SK-N-SH (cell line): ENCODE measurements around the gene STARD5. TPM values are rescaled to one million over a fixed set of nuclear protein-coding genes. Genes with fewer than 3 reads are reported as not detected.

Experiments
- CTCF ChIA-PET: fragments of 300-600, 350-600 bp; formaldehyde crosslinking; extraction: SDS; loops from one replicate; lab custom pipeline; 2021; lab: Yijun Ruan, JAX
- POLR2A ChIA-PET: fragments of 350-600 bp; sonication (Branson Sonifier 250); formaldehyde crosslinking; extraction: SDS; loops from one replicate; lab custom pipeline; 2020; ENCODE audit warnings: antibody characterized with exemption, inconsistent platforms; lab: Yijun Ruan, JAX
- DNase-seq: peaks from one replicate; pipeline ENCODE4 v3.0.0; 2012
- H2AFZ ChIP-seq: fragments of 200-600 bp; sonication (generic); 2 replicates; pipeline ENCODE4 v1.8.1; 2016; ENCODE audit warnings: antibody characterized with exemption, mild to moderate bottlenecking, low read depth
- H3F3A ChIP-seq: fragments of 200-600 bp; sonication (generic); replicated peaks from 2 replicates; pipeline ENCODE3; 2016; ENCODE audit warnings: antibody characterized with exemption, mild to moderate bottlenecking; ENCODE audit not compliant: insufficient read depth
- H3K27ac ChIP-seq, 2 experiments: fragments of 200-500 bp in 1 of 2; fragments of 200-600 bp in 1 of 2; sonication (Bioruptor generic) in 1 of 2; sonication (generic), shearing (Covaris generic) in 1 of 2; 2 replicates each; pipeline versions ENCODE4 v1.5.1 to v1.6.1; 2014 to 2016; ENCODE audit warnings: low read depth in 2 of 2, inconsistent platforms in 1 of 2, low read length in 1 of 2, mild to moderate bottlenecking in 1 of 2, mixed read lengths in 1 of 2
- H3K27me3 ChIP-seq: fragments of 200-600 bp; sonication (generic), shearing (Covaris generic); 2 replicates; pipeline ENCODE4 v1.6.1; 2016; ENCODE audit warnings: mixed run types; ENCODE audit not compliant: insufficient read depth
- H3K36me3 ChIP-seq, 2 experiments: fragments of 200-500 bp in 1 of 2; fragments of 200-600 bp in 1 of 2; sonication (Bioruptor generic) in 1 of 2; sonication (generic) in 1 of 2; replicated peaks in 1 of 2; 2 replicates each; pipeline versions ENCODE3 to v1.5.1; 2014 to 2016; ENCODE audit warnings: low read length in 1 of 2, mild to moderate bottlenecking in 1 of 2; ENCODE audit not compliant: insufficient read depth in 2 of 2, control insufficient read depth in 1 of 2
- H3K4me1 ChIP-seq, 2 experiments: fragments of 200-500 bp in 1 of 2; fragments of 200-600 bp in 1 of 2; sonication (Bioruptor generic) in 1 of 2; sonication (generic), shearing (Covaris generic) in 1 of 2; 2 replicates each; pipeline versions ENCODE4 v1.5.1 to v1.6.1; 2014 to 2016; ENCODE audit warnings: low read depth in 1 of 2, low read length in 1 of 2, mixed run types in 1 of 2; ENCODE audit not compliant: insufficient read depth in 2 of 2, control insufficient read depth in 1 of 2
- H3K4me2 ChIP-seq: fragments of 200-600 bp; sonication (generic), shearing (Covaris generic); 2 replicates; pipeline ENCODE4 v1.6.1; 2017; ENCODE audit warnings: mixed run types
- H3K4me3 ChIP-seq, 2 experiments: fragments of 200-500 bp in 1 of 2; fragments of 200-600 bp in 1 of 2; sonication (Bioruptor generic) in 1 of 2; sonication (generic), shearing (Covaris generic) in 1 of 2; 2 replicates each; pipeline versions ENCODE4 v1.5.1 to v1.8.1; 2014 to 2016; ENCODE audit warnings: low read depth in 2 of 2, inconsistent platforms in 1 of 2, low read length in 1 of 2, mild to moderate bottlenecking in 1 of 2, mixed read lengths in 1 of 2, moderate library complexity in 1 of 2
- H3K79me2 ChIP-seq: fragments of 200-600 bp; sonication (generic); 2 replicates; pipeline ENCODE4 v1.8.1; 2017; ENCODE audit warnings: mild to moderate bottlenecking; ENCODE audit not compliant: insufficient read depth
- H3K9ac ChIP-seq: fragments of 200-600 bp; sonication (generic); 2 replicates; pipeline ENCODE4 v1.6.1; 2017; ENCODE audit warnings: mixed run types
- H3K9me2 ChIP-seq: fragments of 200-600 bp; sonication (generic); 2 replicates; pipeline ENCODE4 v1.6.1; 2017; ENCODE audit warnings: mixed run types
- H3K9me3 ChIP-seq: fragments of 200-600 bp; sonication (generic); 2 replicates; pipeline ENCODE4 v1.6.1; 2017; ENCODE audit warnings: mixed run types, mild to moderate bottlenecking, moderate library complexity
- H4K20me1 ChIP-seq: fragments of 200-600 bp; sonication (generic); 2 replicates; pipeline ENCODE4 v1.6.1; 2017; ENCODE audit warnings: mild to moderate bottlenecking, mixed run types; ENCODE audit not compliant: insufficient read depth
- CHD2 ChIP-seq: fragments of 150-350 bp; IDR thresholded peaks from 2 replicates; pipeline ENCODE4 v1.6.1; 2018; ENCODE audit warnings: low read length; ENCODE audit not compliant: partially characterized antibody
- EP300 ChIP-seq, 2 experiments: IDR thresholded peaks; 2 replicates each; pipeline versions ENCODE4 v1.4.0 to v1.6.1; 2012; ENCODE audit warnings: borderline replicate concordance in 1 of 2, low read depth in 1 of 2, low read length in 1 of 2
- EZH2phosphoT487 ChIP-seq: fragments of 200-600 bp; sonication (generic); IDR thresholded peaks from 2 replicates; pipeline ENCODE4 v1.6.1; 2017; ENCODE audit warnings: low read depth, mixed run types, mild to moderate bottlenecking, antibody characterized with exemption, moderate library complexity, borderline replicate concordance
- FOXJ3 ChIP-seq: sonication (generic); formaldehyde crosslinking; IDR thresholded peaks from 2 replicates; pipeline ENCODE4 v1.5.1; 2020; ENCODE audit warnings: mild to moderate bottlenecking, missing genetic modification reagents
- JUND ChIP-seq: IDR thresholded peaks from 2 replicates; pipeline ENCODE4 v1.4.0; 2012
- NFIC ChIP-seq: IDR thresholded peaks from 2 replicates; pipeline ENCODE4 v1.4.0; 2012; ENCODE audit warnings: borderline replicate concordance
- NRF1 ChIP-seq: IDR thresholded peaks from 2 replicates; pipeline ENCODE4 v1.6.1; 2012; ENCODE audit warnings: low read depth, mild to moderate bottlenecking, low read length
- RAD21 ChIP-seq: IDR thresholded peaks from 2 replicates; pipeline ENCODE4 v1.6.1; 2012; ENCODE audit warnings: mild to moderate bottlenecking, low read length
- RCOR1 ChIP-seq: fragments of 150-350 bp; IDR thresholded peaks from 2 replicates; pipeline ENCODE4 v1.6.1; 2017; ENCODE audit warnings: antibody characterized with exemption, low read length
- TCF12 ChIP-seq: IDR thresholded peaks from 2 replicates; pipeline ENCODE4 v1.4.0; 2012
- TEAD4 ChIP-seq: IDR thresholded peaks from 2 replicates; pipeline ENCODE4 v1.4.0; 2012; ENCODE audit warnings: mild to moderate bottlenecking, borderline replicate concordance; ENCODE audit not compliant: insufficient read depth
- WGBS: methylation state at CpG from one replicate; pipeline ENCODE4 v1.1.6; 2017; ENCODE audit warnings: low lambda C conversion rate; 5-methylcytosine and 5-hydroxymethylcytosine counted together
- polyA plus RNA-seq, 3 experiments: library from polyadenylated mRNA; depleted of rRNA; stranded (reverse); fragments of >200 nt; gene quantifications; 2 replicates each; pipeline ENCODE4 v1.2.3, GENCODE V29; 2012
- TF ChIP-seq, protein P1 (sequence below): IDR thresholded peaks from 2 replicates; pipeline ENCODE4 v1.4.0; 2012; ENCODE audit warnings: low read depth
- TF ChIP-seq, protein P2 (sequence below): IDR thresholded peaks from 2 replicates; pipeline ENCODE4 v1.4.0; 2012; ENCODE audit warnings: low read depth, borderline replicate concordance
- TF ChIP-seq, protein P3 (sequence below): fragments of 200-600 bp; sonication (generic); IDR thresholded peaks from 2 replicates; pipeline ENCODE4 v1.6.1; 2017; ENCODE audit warnings: antibody characterized with exemption, mild to moderate bottlenecking, moderate library complexity
- TF ChIP-seq, protein P4 (sequence below): IDR thresholded peaks from 2 replicates; pipeline ENCODE4; 2012

The STARD5 gene
- polyA plus RNA-seq, 1 of the 3 experiments (the other 2 are of a cell fraction): 1.6 TPM

DNA sequence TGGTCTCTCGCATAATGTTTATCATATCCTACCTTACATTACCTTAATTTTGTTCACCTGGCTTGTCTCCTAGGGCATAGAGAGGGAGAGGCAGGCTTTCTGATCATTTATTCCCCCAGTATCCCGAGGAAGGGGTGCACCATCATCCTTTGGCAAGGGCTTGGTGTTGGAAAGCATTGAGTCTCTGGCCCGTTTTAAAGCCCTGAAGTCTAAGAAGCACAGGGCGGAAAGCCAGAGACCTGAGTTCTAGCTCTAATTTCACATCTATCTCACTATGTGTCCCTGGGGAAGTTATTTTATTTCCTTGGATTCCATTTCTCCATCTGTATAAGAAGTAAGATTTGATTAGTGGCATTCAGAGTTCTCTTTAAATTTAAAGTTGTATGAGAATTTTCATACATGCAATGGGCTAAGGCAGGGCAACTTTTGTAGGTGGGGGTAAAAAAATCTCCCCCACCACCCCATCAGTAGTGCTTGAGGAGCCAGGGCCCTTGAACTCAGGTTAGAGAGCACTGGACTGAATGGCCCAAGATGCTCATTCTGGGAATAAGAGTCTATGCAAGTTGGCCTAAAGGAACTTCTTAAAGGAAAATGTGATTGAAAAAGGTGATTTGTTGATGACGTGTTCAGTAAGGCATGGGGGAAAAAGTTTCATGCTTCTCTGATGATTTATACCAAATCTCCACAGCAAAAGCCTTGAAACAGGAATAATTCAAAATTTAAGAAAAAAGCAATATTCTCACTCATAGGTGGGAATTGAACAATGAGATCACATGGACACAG lies 40.0 kb upstream of the STARD5 start (continued):
- TF ChIP-seq, protein P1, sequence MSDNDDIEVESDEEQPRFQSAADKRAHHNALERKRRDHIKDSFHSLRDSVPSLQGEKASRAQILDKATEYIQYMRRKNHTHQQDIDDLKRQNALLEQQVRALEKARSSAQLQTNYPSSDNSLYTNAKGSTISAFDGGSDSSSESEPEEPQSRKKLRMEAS: no peak
- TF ChIP-seq, all 33 proteins: peak for 0

DNA sequence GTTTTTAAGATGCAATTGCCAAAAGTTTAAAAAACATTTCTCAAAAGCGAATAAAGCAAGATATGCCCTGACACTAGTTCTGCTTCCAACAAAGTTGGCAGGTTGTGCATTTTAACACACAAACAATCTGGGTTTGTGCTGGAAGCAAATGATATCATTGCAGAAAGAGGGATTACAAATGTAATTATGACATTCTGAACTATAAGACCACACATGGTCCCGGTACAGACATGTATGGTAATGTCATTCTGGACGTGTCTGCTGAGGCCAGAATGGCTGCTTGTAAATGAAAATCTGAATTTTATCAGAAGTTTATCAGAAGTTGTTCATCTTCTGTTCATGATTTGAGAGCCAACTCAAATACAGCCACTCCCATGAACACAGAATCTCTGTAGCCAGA lies 39.3 kb upstream of the STARD5 start:
- ChIA-PET CTCF (interaction anchor here (1.6 kb wide), 1 partner anchor 97 kb away, joined by 4 read pairs; no protein-coding TSS in a partner anchor), POLR2A (no interaction called here)
- WGBS: 49% methylated on average over 3 of the region's 3 CpGs
- no peaks in the 10 kb centered on the region for H3K4me1 ChIP-seq
- no peak overlapping the region for H2AFZ ChIP-seq
- H3K4me3 ChIP-seq: no peak overlapping the region
- no peak for DNase-seq
- no peaks in the 10 kb centered on the region for H3K9me3 ChIP-seq
- TF ChIP-seq RAD21: no peak
- no peak for TF ChIP-seq NFIC
- no peak for TF ChIP-seq FOXJ3 (CRISPR knock-in tag)
- TF ChIP-seq, protein P2, sequence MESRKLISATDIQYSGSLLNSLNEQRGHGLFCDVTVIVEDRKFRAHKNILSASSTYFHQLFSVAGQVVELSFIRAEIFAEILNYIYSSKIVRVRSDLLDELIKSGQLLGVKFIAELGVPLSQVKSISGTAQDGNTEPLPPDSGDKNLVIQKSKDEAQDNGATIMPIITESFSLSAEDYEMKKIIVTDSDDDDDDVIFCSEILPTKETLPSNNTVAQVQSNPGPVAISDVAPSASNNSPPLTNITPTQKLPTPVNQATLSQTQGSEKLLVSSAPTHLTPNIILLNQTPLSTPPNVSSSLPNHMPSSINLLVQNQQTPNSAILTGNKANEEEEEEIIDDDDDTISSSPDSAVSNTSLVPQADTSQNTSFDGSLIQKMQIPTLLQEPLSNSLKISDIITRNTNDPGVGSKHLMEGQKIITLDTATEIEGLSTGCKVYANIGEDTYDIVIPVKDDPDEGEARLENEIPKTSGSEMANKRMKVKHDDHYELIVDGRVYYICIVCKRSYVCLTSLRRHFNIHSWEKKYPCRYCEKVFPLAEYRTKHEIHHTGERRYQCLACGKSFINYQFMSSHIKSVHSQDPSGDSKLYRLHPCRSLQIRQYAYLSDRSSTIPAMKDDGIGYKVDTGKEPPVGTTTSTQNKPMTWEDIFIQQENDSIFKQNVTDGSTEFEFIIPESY: no peak
- no peak for TF ChIP-seq JUND
- TF ChIP-seq, protein P3, sequence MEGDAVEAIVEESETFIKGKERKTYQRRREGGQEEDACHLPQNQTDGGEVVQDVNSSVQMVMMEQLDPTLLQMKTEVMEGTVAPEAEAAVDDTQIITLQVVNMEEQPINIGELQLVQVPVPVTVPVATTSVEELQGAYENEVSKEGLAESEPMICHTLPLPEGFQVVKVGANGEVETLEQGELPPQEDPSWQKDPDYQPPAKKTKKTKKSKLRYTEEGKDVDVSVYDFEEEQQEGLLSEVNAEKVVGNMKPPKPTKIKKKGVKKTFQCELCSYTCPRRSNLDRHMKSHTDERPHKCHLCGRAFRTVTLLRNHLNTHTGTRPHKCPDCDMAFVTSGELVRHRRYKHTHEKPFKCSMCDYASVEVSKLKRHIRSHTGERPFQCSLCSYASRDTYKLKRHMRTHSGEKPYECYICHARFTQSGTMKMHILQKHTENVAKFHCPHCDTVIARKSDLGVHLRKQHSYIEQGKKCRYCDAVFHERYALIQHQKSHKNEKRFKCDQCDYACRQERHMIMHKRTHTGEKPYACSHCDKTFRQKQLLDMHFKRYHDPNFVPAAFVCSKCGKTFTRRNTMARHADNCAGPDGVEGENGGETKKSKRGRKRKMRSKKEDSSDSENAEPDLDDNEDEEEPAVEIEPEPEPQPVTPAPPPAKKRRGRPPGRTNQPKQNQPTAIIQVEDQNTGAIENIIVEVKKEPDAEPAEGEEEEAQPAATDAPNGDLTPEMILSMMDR: no peak
- no peak for TF ChIP-seq TCF12
- no peak for TF ChIP-seq RCOR1
- TF ChIP-seq, protein P4, sequence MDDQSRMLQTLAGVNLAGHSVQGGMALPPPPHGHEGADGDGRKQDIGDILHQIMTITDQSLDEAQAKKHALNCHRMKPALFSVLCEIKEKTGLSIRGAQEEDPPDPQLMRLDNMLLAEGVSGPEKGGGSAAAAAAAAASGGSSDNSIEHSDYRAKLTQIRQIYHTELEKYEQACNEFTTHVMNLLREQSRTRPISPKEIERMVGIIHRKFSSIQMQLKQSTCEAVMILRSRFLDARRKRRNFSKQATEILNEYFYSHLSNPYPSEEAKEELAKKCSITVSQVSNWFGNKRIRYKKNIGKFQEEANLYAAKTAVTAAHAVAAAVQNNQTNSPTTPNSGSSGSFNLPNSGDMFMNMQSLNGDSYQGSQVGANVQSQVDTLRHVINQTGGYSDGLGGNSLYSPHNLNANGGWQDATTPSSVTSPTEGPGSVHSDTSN: no peak
- no peak for TF ChIP-seq CHD2
- no peak for TF ChIP-seq EZH2phosphoT487
- TF ChIP-seq NRF1: no peak
- no peak for TF ChIP-seq TEAD4
- TF ChIP-seq EP300 (IDR thresholded peaks at IDR 0.05; ENCODE audit: borderline replicate concordance in 1 of 2, low read depth in 1 of 2, low read length in 1 of 2): no peak
- no peak overlapping the region for H3K9ac ChIP-seq
- H3K27ac ChIP-seq: no peak overlapping the region
- no peak overlapping the region for H3K4me2 ChIP-seq
- no peaks in the 10 kb centered on the region for H3K36me3 ChIP-seq
- H4K20me1 ChIP-seq: no peaks in the 10 kb centered on the region
- H3F3A ChIP-seq: no peaks in the 10 kb centered on the region
- H3K9me2 ChIP-seq: no peaks in the 10 kb centered on the region
- H3K27me3 ChIP-seq: no peaks in the 10 kb centered on the region
- H3K79me2 ChIP-seq: no peaks in the 10 kb centered on the region
